G401 (cell line): ENCODE results near the gene FIGLA. TPM values are rescaled to one million over a fixed set of nuclear protein-coding genes. Genes with fewer than 3 reads are reported as not detected.

Experiments
- total RNA-seq: library from RNA; depleted of rRNA; stranded (reverse); fragments of >200 nt; shearing (Covaris generic); gene quantifications from 2 replicates; pipeline ENCODE4 v1.2.3, GENCODE V29; 2014; rRNA removed

FIGLA gene
- total RNA-seq, 1 experiment from 2014 or later, result not detected

Other genes with a start within 250 kb of the FIGLA start
- gene TGFA, start 236.8 kb downstream of the FIGLA start, total RNA-seq, result not detected in 2 replicates
- 0.61 TPM in 1 of 2 replicates, not detected in the other for gene ADD2, start 22.4 kb downstream of the FIGLA start, total RNA-seq
- 0.17 and 0.18 TPM in 2 replicates for gene CLEC4F, start 30.0 kb upstream of the FIGLA start, total RNA-seq
- 0.10 and 0.37 TPM in 2 replicates for gene CD207, start 45.2 kb upstream of the FIGLA start, total RNA-seq
- 6.1 and 8.1 TPM in 2 replicates for gene VAX2, start 109.9 kb upstream of the FIGLA start, total RNA-seq
- 1.1 TPM in 1 of 2 replicates, not detected in the other for gene ATP6V1B1, start 145.3 kb upstream of the FIGLA start, total RNA-seq
- 0.54 TPM in 1 of 2 replicates, not detected in the other for gene ANKRD53, start 188.0 kb upstream of the FIGLA start, total RNA-seq
- gene TEX261, start 204.2 kb upstream of the FIGLA start, total RNA-seq, result 26.5 and 33.4 TPM in 2 replicates